B cell (primary cell): Measurements from ENCODE around the gene PHOSPHO2.

Experiments
- CTCF ChIP-seq: fragments of 200-600 bp; IDR thresholded peaks from one replicate; pipeline ENCODE4 v1.8.0; 2022; ENCODE audit warnings: antibody characterized with exemption, mild to moderate bottlenecking
- EZH2 ChIP-seq: IDR thresholded peaks from 2 replicates; pipeline ENCODE4 v1.6.1; 2012; ENCODE audit warnings: borderline replicate concordance, low read depth, mild to moderate bottlenecking, moderate library complexity, low read length; ENCODE audit not compliant: insufficient read depth, poor library complexity, severe bottlenecking

- TF ChIP-seq CTCF (no peak), EZH2 (no peak)
Observed at GRCh38 chr2:169736902-169737301, 42.6 kb downstream of the PHOSPHO2 start.
